HFF-Myc (cell line): ENCODE measurements around the gene PRMT1.
A peak's percentile ranks its signal among the peaks of the same experiment; 100 is the strongest.

Experiments
- DNase-seq: peaks from one replicate; pipeline ENCODE4 v3.0.0-alpha.2; 2011; ENCODE audit warnings: low read depth; ENCODE audit errors: extremely low read depth
- H3K4me3 ChIP-seq: replicated peaks from 2 replicates; pipeline ENCODE4 v1.5.1; 2011; ENCODE audit warnings: low read depth, mild to moderate bottlenecking, control low read depth, low read length
- TF ChIP-seq, protein P1 (sequence below): IDR thresholded peaks from 2 replicates; pipeline ENCODE4 v1.5.1; 2012; ENCODE audit warnings: mild to moderate bottlenecking, low read depth, low read length, control low read depth; ENCODE audit errors: missing control alignments

Gene PRMT1

GRCh38 chr19:49663224-49663623 is 13.8 kb upstream of the PRMT1 start:
- H3K4me3 ChIP-seq, result no peak overlapping the region
- TF ChIP-seq, protein P1, sequence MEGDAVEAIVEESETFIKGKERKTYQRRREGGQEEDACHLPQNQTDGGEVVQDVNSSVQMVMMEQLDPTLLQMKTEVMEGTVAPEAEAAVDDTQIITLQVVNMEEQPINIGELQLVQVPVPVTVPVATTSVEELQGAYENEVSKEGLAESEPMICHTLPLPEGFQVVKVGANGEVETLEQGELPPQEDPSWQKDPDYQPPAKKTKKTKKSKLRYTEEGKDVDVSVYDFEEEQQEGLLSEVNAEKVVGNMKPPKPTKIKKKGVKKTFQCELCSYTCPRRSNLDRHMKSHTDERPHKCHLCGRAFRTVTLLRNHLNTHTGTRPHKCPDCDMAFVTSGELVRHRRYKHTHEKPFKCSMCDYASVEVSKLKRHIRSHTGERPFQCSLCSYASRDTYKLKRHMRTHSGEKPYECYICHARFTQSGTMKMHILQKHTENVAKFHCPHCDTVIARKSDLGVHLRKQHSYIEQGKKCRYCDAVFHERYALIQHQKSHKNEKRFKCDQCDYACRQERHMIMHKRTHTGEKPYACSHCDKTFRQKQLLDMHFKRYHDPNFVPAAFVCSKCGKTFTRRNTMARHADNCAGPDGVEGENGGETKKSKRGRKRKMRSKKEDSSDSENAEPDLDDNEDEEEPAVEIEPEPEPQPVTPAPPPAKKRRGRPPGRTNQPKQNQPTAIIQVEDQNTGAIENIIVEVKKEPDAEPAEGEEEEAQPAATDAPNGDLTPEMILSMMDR, result no peak
- no peak for DNase-seq

DNA sequence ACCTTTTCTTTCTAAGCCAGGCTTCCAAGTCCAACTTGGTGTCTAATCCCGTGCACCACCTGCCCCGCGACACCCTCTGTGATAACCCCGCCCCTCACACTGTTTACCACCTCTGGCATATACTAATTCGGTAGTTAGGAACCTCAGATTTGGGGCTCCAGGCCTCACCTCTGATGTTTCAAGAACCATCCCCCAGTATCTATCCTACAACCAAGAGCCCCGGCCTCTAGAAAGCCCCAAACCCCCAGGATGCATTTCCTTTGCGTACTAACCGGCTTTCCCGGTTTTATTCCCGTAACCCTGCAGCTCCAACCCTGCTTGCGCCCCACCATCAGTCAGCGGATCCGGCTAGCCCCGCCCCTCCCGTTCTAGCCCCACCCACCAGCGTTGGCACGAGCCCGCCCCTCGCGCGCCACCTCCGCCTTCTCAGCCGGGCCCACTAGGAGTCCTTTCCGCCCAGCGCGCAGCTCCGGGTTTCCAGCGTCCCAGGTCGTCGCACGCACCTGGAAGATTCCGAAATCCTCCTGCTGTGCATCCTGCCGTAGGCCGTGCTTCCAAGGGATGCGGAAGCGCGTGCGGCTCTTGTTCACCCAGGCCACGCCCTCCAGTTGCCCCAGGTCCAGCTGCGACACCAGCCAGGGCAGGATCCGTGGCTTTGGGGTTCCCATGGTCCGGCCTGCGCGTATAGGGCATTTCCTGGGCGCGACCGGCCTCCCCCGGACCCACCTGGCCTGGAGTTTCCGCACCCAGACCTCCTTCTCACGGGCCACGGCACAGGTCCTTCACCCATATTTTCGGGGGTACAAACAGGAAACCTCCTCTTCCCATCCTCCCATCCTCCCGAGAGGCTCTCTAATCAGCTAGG is 12.7 kb upstream of the PRMT1 start:
- TF ChIP-seq, protein P1, result no peak
- peak overlapping the region; percentile 78 for H3K4me3 ChIP-seq
- DNase-seq, result no peak

- no peak for DNase-seq
- TF ChIP-seq, protein P1, result no peak
- H3K4me3 ChIP-seq, result peak overlapping the region; percentile 78
Measured at GRCh38 chr19:49665036-49665350, 12.1 kb upstream of the PRMT1 start.

DNA sequence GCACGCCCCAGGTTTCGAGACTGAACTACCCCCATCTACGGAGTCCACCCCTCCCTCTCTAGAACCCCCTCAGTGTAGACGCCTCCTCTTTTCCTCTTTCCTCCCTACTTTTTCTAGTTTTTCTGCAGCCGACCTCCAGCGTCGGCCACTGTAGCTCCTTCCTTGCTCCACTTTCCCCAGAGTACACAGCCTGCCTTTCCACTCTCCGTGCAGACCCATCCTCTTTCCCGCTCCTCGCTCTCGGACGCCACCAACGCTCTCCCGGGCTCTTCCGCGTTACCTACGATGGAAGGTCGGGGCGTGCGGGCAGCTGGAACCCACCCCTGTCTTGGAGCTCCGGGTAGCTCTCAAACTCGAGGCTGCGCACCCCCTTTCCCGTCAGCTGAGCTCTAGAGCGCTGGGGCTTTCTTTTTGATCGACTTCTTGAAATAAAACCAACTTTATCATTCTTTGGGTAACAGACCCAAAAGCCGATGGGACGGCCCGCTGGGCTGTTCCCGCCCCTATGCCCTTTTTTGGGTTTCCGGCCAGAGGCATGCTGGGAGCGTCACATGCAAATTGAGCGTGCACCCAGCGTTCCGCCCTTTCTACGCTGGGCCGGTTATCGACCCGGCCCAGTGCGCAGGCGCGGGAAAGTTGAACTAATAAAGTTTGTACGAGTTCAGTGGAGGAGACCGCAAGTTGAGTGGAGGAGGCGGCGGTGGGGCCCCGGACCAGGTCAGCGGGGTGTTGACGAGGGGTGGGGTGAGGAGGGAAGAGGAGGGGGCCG is 11.5 kb upstream of the PRMT1 start, which contains the start of the genes BCL2L12 and IRF3:
Gene BCL2L12 (plus strand): TSS at position 583 of the 769 bp plus-strand sequence. CDS start 760 bp downstream, outside the sequence.
Gene IRF3 (minus strand): TSS at position 507 of the 769 bp plus-strand sequence. CDS start 1,019 bp downstream, outside the sequence.
- DNase-seq, result peak; percentile 89
- TF ChIP-seq, protein P1, result no peak
- H3K4me3 ChIP-seq, result peak within 1 kb of the TSS; percentile 78

DNA sequence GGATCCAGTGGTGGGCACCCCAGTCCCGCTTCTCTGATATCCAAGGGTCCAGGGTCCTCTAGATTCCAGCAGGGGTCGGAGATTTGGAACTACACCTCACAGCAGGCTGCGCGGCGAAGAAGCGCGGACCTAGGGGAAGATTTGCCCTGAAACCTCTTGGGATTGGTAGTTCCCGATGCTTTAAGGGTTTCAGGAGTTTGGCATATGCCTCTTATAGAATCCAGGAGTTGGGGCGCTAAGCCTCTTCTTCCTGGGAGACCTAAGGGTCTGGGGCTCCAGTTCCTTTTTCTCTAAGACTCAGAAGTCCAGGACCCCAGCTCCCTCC is 11.0 kb upstream of the PRMT1 start:
- peak overlapping the region; percentile 78 for H3K4me3 ChIP-seq
- TF ChIP-seq, protein P1, result no peak
- DNase-seq, result no peak

- TF ChIP-seq, protein P1, result no peak
- H3K4me3 ChIP-seq, result peak overlapping the region; percentile 78; the same call in 1 of the 2 replicates
- DNase-seq, result no peak
Measured at GRCh38 chr19:49667473-49667872, 9.6 kb upstream of the PRMT1 start.
